ENCODE data around the gene CCDC60.
A peak's percentile ranks its signal among the peaks of the same experiment; 100 is the strongest.

The CCDC60 gene

DNA sequence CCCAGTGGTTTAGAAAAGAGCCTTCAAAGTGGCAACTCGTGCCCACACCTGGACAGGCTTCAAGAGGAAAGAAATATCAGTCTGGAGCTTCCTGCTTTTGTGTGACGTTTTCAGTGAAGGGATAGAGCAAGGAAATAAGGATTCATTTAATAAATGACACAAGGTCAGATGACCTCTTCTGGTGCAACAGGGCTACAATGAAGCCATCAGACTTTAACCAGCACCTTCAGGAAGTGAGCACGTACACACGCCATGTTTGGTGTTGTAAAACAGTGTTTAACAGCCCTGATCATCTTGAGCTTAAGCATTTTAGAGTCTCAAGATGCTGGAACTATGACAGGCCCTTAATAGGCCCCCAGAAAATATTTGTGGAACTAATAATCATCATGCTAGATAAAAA lies 59.1 kb downstream of the CCDC60 start:
- H3K4me3 ChIP-seq (ENCODE audit: low read depth, low read length) = no peak overlapping the region
- peaks cover 4% of the 10 kb centered on the region for H3K9me3 ChIP-seq (ENCODE audit: control insufficient read depth, insufficient read depth, low read length)
- peaks cover 3% of the 10 kb centered on the region for H3K27me3 ChIP-seq (ENCODE audit: control insufficient read depth, insufficient read depth, low read length)
- H3K36me3 ChIP-seq (ENCODE audit: control insufficient read depth, insufficient read depth, low read length) = no peaks in the 10 kb centered on the region
- peaks cover 10% of the 10 kb centered on the region for H3K4me1 ChIP-seq (ENCODE audit: control insufficient read depth, insufficient read depth, low read length)
- no peak overlapping the region for H3K9ac ChIP-seq (ENCODE audit: low read depth, low read length)

DNA sequence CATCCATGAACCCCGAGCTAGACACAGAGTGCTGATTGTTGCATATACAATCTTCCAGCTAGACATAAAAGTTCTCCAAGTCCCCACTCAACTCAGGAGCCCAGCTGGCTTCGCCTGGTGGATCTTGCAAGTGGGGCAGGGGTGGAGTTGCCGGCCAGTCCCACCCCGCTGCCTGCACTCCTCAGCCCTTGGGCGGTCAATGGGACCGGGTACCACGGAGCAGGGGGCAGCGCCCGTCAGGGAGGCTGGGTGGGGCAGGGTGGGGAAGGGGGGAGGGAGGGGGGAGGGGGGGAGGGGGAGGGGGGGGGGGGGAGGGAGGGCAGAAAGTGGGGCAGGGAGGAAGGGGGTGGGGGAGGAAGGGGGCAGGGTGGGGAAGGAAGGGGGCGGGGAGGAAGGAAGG lies 63.0 kb downstream of the CCDC60 start:
- Histone ChIP-seq H3K9me3 (ENCODE audit: control insufficient read depth, insufficient read depth, low read length) (peaks cover 4% of the 10 kb centered on the region), H3K27me3 (ENCODE audit: control insufficient read depth, insufficient read depth, low read length) (no peaks in the 10 kb centered on the region), H3K36me3 (ENCODE audit: control insufficient read depth, insufficient read depth, low read length) (no peaks in the 10 kb centered on the region), H3K4me1 (ENCODE audit: control insufficient read depth, insufficient read depth, low read length) (no peaks in the 10 kb centered on the region), H3K9ac (ENCODE audit: low read depth, low read length) (no peak overlapping the region), H3K4me3 (ENCODE audit: low read depth, low read length) (no peak overlapping the region)

DNA sequence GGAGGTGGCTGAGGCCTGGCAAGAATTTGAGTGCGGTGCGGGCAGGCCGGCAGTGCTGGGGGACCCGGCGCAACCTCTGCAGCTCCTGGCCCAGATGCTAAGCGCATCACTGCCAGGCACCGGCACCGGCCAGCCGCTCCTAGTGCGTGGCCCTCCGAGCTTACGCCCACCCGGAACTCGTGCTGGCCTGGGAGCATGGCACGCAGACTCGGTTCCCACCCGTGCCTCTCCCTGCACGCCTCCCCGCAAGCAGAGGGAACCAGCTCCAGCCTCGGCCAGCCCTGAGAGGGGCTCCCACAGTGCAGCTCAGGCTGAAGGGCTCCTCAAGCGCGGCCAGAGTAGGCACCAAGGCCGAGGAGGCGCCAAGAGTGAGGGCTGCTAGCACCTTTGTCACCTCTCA lies 63.7 kb downstream of the CCDC60 start:
- no peaks in the 10 kb centered on the region for H3K27me3 ChIP-seq (ENCODE audit: control insufficient read depth, insufficient read depth, low read length)
- peaks cover 4% of the 10 kb centered on the region for H3K9me3 ChIP-seq (ENCODE audit: control insufficient read depth, insufficient read depth, low read length)
- H3K4me3 ChIP-seq (ENCODE audit: low read depth, low read length) = no peak overlapping the region
- H3K4me1 ChIP-seq (ENCODE audit: control insufficient read depth, insufficient read depth, low read length) = no peaks in the 10 kb centered on the region
- no peak overlapping the region for H3K9ac ChIP-seq (ENCODE audit: low read depth, low read length)
- no peaks in the 10 kb centered on the region for H3K36me3 ChIP-seq (ENCODE audit: control insufficient read depth, insufficient read depth, low read length)

DNA sequence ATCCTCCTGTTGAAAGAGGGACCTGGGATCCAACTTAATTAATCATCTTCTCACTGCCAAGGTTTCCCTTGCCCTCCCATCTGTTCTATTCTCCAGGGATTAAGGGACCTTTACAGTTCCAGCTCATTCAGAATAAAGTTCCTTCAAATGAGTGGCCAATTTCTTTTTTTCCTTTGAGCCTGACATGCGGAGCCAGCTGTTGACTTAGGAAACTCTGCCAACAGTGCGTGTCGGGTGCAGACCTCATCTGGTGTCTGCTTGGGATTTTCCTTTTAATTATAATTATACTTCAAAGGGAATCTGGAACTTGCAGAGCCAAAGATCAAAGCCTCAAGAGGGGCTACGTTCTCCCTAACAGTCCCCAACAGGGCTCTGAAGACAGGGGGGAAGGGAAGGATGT lies 64.8 kb downstream of the CCDC60 start:
- peaks cover 4% of the 10 kb centered on the region for H3K9me3 ChIP-seq (ENCODE audit: control insufficient read depth, insufficient read depth, low read length)

DNA sequence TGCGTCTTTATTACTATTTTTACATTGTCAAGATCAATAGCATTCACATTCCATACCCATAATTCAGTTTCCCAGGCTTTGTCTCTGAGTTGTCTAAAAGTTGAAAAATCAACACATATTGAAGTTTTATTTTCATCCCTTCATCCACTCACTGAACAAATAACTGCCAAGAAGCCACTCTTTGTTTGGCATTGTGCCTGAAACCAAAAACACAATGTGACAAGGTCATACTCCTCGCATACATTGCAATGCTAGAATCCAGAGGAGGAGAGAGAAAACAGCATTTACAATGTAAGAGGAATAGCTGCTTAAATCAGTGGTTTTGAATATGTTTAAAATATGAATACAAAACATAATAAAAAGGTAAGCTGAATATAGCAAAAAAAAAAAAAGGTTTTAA lies 71.8 kb downstream of the CCDC60 start:
- no peak overlapping the region for H3K4me3 ChIP-seq (ENCODE audit: low read depth, low read length)

More for the DNA sequence above, 64.8 kb downstream of the CCDC60 start:
- no peaks in the 10 kb centered on the region for H3K4me1 ChIP-seq (ENCODE audit: control insufficient read depth, insufficient read depth, low read length)
- no peak overlapping the region for H3K4me3 ChIP-seq (ENCODE audit: low read depth, low read length)
- H3K9ac ChIP-seq (ENCODE audit: low read depth, low read length) = no peak overlapping the region
- H3K27me3 ChIP-seq (ENCODE audit: control insufficient read depth, insufficient read depth, low read length) = no peaks in the 10 kb centered on the region
- H3K36me3 ChIP-seq (ENCODE audit: control insufficient read depth, insufficient read depth, low read length) = no peaks in the 10 kb centered on the region

DNA sequence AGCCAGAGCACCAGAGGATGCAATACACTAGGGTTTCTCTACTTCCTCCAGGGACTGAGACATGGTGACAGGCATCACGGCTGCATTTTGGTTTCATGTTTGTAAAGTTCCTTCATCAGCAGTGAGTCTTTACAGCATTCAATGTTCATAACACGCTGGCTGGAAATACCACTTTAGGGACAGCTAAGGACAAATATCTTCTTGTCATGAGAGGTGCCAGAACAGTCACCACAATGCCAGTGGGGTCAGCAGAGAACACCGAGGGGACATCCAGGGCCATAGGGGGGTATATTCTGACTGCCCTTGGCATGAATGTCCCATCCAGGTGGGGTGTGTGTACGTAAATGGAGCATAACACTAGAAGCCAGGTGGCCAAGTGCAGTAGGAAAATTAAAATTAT lies 72.3 kb downstream of the CCDC60 start:
- no peak overlapping the region for H3K9ac ChIP-seq (ENCODE audit: low read depth, low read length)
- no peak overlapping the region for H3K4me3 ChIP-seq (ENCODE audit: low read depth, low read length)
- no peaks in the 10 kb centered on the region for H3K36me3 ChIP-seq (ENCODE audit: control insufficient read depth, insufficient read depth, low read length)
- no peaks in the 10 kb centered on the region for H3K27me3 ChIP-seq (ENCODE audit: control insufficient read depth, insufficient read depth, low read length)
- no peaks in the 10 kb centered on the region for H3K4me1 ChIP-seq (ENCODE audit: control insufficient read depth, insufficient read depth, low read length)
- H3K9me3 ChIP-seq (ENCODE audit: control insufficient read depth, insufficient read depth, low read length) = no peaks in the 10 kb centered on the region

More for the DNA sequence above, 71.8 kb downstream of the CCDC60 start:
- H3K9me3 ChIP-seq (ENCODE audit: control insufficient read depth, insufficient read depth, low read length) = no peaks in the 10 kb centered on the region
- no peaks in the 10 kb centered on the region for H3K36me3 ChIP-seq (ENCODE audit: control insufficient read depth, insufficient read depth, low read length)
- no peaks in the 10 kb centered on the region for H3K4me1 ChIP-seq (ENCODE audit: control insufficient read depth, insufficient read depth, low read length)
- no peaks in the 10 kb centered on the region for H3K27me3 ChIP-seq (ENCODE audit: control insufficient read depth, insufficient read depth, low read length)
- no peak overlapping the region for H3K9ac ChIP-seq (ENCODE audit: low read depth, low read length)

DNA sequence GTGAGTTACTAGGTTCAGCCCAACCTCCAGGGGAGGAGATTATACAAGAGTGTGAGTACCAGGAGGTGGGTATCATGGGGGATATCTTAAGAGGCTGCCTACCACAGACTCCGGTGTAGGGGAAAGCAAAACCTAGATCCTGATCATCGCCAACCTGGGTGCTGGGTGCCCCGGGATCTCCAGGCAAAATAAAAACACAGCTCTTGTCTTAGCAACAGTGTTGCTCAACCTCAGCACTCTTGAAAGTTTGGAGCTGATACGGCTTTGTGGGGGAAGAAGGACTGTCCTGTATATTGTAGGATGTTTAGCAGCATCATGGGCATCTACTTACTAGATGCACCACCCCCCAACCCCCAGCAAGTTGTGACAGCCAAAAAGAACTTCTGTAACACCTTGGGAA lies 74.5 kb downstream of the CCDC60 start:
- no peaks in the 10 kb centered on the region for H3K36me3 ChIP-seq (ENCODE audit: control insufficient read depth, insufficient read depth, low read length)
- H3K4me1 ChIP-seq (ENCODE audit: control insufficient read depth, insufficient read depth, low read length) = peaks cover 4% of the 10 kb centered on the region
- H3K27me3 ChIP-seq (ENCODE audit: control insufficient read depth, insufficient read depth, low read length) = peaks cover 3% of the 10 kb centered on the region
- H3K9ac ChIP-seq (ENCODE audit: low read depth, low read length) = no peak overlapping the region
- H3K4me3 ChIP-seq (ENCODE audit: low read depth, low read length) = no peak overlapping the region
- no peaks in the 10 kb centered on the region for H3K9me3 ChIP-seq (ENCODE audit: control insufficient read depth, insufficient read depth, low read length)

DNA sequence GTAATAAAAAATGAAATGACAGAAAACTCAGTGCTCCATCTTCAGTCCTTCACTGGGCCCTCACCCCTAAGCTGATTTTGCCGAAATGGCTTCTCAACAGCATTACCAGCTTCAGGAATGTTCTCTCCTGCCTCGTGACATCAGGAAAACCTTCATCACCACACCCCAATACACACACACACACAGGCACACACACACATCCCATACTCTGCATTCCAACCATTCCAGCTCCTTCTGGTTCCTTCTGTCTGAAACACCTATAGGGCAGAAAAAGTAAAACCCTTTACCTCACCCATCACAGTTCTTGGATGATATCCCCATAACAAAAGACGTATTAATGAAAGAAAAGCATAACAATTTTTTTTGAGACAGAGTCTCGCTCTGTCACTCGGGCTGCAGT lies 75.9 kb downstream of the CCDC60 start:
- Histone ChIP-seq H3K27me3 (ENCODE audit: control insufficient read depth, insufficient read depth, low read length) (peaks cover 5% of the 10 kb centered on the region), H3K36me3 (ENCODE audit: control insufficient read depth, insufficient read depth, low read length) (no peaks in the 10 kb centered on the region), H3K4me3 (ENCODE audit: low read depth, low read length) (no peak overlapping the region), H3K4me1 (ENCODE audit: control insufficient read depth, insufficient read depth, low read length) (peaks cover 4% of the 10 kb centered on the region), H3K9me3 (ENCODE audit: control insufficient read depth, insufficient read depth, low read length) (no peaks in the 10 kb centered on the region), H3K9ac (ENCODE audit: low read depth, low read length) (no peak overlapping the region)

DNA sequence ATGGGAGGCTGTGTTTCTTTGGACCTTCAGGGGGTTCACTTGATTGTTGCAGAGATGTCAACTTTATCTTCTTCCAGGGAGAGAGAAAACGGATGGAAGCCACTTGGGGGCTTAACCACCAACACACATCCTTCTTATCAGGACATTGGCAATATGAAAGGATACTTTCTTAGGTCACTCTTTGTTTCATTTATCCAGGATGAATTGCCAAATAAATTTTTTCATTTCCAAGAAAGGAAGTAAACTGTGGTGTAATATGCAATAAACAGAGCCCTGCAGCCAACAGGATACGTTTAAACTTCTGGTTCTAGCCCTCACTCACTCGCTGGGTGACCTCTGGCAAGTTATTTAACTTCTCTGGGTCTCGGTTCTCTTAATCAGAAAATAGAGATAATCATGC lies 77.8 kb downstream of the CCDC60 start:
- Histone ChIP-seq H3K4me3 (ENCODE audit: low read depth, low read length) (no peak overlapping the region), H3K36me3 (ENCODE audit: control insufficient read depth, insufficient read depth, low read length) (no peaks in the 10 kb centered on the region), H3K27me3 (ENCODE audit: control insufficient read depth, insufficient read depth, low read length) (peaks cover 7% of the 10 kb centered on the region), H3K4me1 (ENCODE audit: control insufficient read depth, insufficient read depth, low read length) (peaks cover 4% of the 10 kb centered on the region), H3K9me3 (ENCODE audit: control insufficient read depth, insufficient read depth, low read length) (no peaks in the 10 kb centered on the region), H3K9ac (ENCODE audit: low read depth, low read length) (no peak overlapping the region)

DNA sequence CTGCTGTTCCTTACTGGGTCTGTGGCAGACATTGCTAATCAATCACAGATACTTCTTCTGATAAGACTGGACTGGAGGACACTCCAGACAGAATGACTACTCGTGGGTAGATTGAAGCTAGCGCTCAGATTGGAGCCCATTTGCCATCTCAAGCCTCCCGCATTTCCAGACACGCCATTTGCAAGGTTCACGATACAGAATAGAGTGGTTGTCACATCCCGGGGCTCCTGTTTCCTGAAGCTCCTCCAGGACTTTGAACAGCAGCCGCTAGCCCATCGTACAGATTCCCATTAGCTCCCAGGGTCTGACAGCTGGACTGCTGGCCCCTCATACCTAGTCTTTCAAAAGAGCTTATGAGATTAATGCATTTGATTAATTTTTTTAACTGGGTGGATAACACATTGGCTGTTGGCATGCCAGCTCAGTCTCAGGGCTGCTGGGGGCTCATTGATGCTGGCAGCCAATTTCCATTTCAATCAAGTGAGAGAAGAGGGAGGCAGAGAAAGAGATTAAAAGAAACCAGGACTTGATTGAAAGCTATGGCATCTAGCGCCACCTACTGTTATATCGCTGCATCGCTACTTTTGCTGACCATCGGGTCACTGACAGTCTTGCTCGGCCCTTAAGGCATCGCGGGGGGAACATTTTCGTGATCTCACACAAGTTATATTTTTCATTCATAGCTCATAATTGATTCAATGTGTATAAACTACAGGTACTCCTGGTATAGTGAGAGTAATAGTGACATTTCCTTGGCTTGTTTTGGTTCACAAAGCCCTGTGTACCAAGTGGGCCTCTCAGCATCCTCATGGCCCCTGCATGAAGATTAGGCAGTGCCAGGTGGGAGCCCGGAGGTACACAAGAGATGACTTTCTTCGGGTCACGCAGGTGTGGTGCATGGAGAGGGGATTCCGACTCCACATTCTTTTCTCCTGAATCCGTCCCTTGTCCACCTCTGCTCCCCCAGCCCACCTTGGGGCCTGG lies 78.6 kb downstream of the CCDC60 start:
- H3K36me3 ChIP-seq (ENCODE audit: control insufficient read depth, insufficient read depth, low read length) = no peaks in the 10 kb centered on the region
- H3K27me3 ChIP-seq (ENCODE audit: control insufficient read depth, insufficient read depth, low read length) = peaks cover 7% of the 10 kb centered on the region
- H3K4me1 ChIP-seq (ENCODE audit: control insufficient read depth, insufficient read depth, low read length) = peaks cover 4% of the 10 kb centered on the region
- H3K4me3 ChIP-seq (ENCODE audit: low read depth, low read length) = peak overlapping the region; percentile 60
- H3K9ac ChIP-seq (ENCODE audit: low read depth, low read length) = no peak overlapping the region
- no peaks in the 10 kb centered on the region for H3K9me3 ChIP-seq (ENCODE audit: control insufficient read depth, insufficient read depth, low read length)

DNA sequence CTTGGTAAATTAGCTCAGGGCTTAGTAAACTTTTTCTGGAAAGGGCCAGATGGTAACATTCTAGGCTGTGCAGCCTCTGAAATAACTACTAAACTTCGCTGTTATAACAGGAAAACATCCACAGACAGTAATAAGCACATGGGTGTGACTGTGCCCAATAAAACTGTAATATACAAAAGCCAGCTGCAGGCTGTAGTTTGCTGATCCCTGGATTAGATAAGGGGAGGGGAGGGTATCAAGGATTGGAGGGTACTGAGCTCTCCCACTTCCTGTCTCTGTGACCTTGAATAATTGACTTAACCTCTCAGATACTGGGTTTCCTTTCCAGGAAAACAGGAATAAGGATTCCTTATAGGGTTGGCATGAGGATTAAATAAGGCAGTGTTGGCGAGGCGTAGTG lies 81.2 kb downstream of the CCDC60 start:
- no peaks in the 10 kb centered on the region for H3K9me3 ChIP-seq (ENCODE audit: control insufficient read depth, insufficient read depth, low read length)

DNA sequence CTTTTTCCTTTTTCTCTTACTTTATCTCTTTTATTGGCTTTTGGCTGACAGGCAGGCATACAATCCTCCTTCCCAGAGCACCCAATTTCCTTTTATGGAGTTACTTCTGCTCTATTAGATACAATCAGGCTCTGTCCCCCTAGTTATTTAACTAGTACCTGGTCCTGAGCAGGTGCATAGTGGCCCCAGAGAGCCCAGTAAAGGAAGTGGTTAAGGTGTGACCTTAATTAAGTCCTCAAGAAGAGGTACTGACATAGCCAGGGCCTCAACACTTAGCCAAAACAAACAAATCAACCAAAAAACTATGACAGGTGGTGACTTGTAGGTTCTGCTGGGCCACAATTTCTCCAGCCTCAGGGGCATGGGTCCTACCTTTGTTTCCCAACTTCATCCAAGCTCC lies 82.9 kb downstream of the CCDC60 start:
- Histone ChIP-seq H3K9ac (ENCODE audit: low read depth, low read length) (no peak overlapping the region), H3K9me3 (ENCODE audit: control insufficient read depth, insufficient read depth, low read length) (no peaks in the 10 kb centered on the region), H3K27me3 (ENCODE audit: control insufficient read depth, insufficient read depth, low read length) (peaks cover 7% of the 10 kb centered on the region), H3K36me3 (ENCODE audit: control insufficient read depth, insufficient read depth, low read length) (no peaks in the 10 kb centered on the region), H3K4me1 (ENCODE audit: control insufficient read depth, insufficient read depth, low read length) (peaks cover 4% of the 10 kb centered on the region), H3K4me3 (ENCODE audit: low read depth, low read length) (no peak overlapping the region)

More for the DNA sequence above, 81.2 kb downstream of the CCDC60 start:
- no peak overlapping the region for H3K4me3 ChIP-seq (ENCODE audit: low read depth, low read length)
- no peak overlapping the region for H3K9ac ChIP-seq (ENCODE audit: low read depth, low read length)
- H3K4me1 ChIP-seq (ENCODE audit: control insufficient read depth, insufficient read depth, low read length) = peaks cover 4% of the 10 kb centered on the region
- H3K27me3 ChIP-seq (ENCODE audit: control insufficient read depth, insufficient read depth, low read length) = peaks cover 7% of the 10 kb centered on the region
- no peaks in the 10 kb centered on the region for H3K36me3 ChIP-seq (ENCODE audit: control insufficient read depth, insufficient read depth, low read length)

Data from iPS-15b (cell line).